Epidermal melanocyte (primary cell): ENCODE measurements around the gene ANO2.

ENCODE experiments used
- DNase-seq: peaks from one replicate; pipeline ENCODE4 v3.0.0; 2011; ENCODE audit warnings: low spot score; ENCODE audit not compliant: insufficient read length

The ANO2 gene

DNA sequence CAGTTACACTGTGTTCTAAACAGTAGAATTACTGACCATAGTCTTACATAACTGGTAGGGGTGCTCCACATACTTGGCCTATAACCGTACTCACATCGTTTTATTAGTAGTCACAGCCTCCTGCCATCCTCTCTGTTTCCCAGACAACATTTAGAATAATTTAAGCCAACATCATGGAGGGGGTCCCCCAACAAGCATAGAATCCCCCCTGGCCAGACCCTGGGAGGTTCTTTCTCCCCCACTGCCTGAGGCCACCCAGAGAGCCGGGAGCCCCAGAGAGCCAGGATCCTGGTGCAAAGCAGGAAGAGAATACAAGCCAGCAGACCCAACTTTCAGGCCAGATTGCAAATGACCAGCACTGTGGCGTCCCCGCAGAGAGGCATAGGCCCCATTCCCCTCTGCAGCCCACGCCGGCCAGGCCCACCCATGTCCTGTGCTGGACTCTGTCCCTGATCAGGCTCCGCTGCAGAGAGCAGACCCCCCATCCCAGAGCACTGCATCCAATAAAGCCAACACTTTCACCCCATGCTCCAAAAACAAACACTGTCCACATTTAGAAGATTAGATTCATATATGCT, 317.9 kb downstream of the ANO2 start:
- no peak for DNase-seq

DNA sequence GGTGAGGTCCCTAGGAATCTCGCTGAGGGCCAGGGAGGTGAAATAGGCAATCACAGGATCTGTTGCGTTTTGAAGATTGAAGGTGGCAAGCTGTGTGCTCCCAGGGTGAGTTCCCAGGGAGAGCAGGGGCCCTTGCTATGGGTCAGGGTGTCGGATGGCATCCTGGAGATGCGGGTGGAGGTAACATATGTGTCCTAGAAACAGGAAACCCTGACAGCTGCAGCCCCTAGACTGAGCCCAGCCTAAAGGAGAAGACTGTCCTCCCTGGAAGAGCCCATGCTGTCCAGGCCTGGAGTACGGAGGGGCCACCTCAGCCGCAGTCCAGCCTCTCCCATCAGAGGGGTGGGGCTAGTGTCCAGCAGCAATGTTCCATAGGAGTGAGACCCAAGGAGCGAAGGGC, 318.9 kb downstream of the ANO2 start:
- no peak for DNase-seq

DNA sequence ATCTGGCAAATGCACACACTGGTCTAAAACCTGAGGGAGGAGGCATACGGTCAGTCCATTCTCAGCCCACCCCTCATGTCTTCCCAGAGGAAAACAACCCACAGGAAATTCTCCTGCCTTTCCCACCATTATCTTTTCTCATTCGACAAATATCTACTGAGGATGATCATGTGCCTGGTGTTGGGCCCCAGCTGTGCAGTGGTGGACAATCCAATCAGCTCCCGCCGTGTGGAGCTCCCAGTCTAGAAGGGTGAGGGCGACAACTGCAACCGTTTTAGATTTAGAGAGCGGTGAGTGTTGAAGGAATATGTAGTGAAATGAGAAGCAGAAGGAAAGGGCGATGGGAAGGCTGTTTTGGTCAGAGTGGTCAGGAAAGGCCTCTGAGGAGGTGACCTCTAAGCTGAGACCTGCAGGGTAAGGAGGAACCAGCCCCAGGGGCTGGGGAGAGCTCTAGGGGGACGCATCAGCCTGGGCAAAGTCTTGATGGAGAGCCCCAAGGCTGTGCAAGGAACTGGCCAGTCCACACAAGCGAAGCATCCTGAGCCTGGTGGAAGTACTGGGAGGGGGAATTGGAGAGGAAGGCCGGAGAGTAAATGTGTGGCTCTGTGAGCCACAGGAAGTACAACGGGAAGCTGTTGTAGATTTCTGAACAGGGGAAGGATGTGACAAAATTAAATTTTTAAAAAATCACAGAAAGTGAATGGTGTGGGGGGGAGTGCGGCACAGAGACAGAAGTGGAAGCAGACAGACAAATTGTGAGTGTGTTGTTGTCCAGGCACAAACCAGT, 320.4 kb downstream of the ANO2 start:
- no peak for DNase-seq

GRCh38 chr12:5623411-5623810, 321.6 kb downstream of the ANO2 start:
- DNase-seq = no peak

- no peak for DNase-seq
Measured at GRCh38 chr12:5622280-5622679, 322.8 kb downstream of the ANO2 start.

- no peak for DNase-seq
Measured at GRCh38 chr12:5621329-5621728, 323.7 kb downstream of the ANO2 start.

GRCh38 chr12:5620896-5621295, 324.2 kb downstream of the ANO2 start:
- DNase-seq = no peak

- DNase-seq = no peak
Measured at GRCh38 chr12:5619628-5620027, 325.4 kb downstream of the ANO2 start.

- no peak for DNase-seq
Measured at GRCh38 chr12:5616854-5617253, 328.2 kb downstream of the ANO2 start.

DNA sequence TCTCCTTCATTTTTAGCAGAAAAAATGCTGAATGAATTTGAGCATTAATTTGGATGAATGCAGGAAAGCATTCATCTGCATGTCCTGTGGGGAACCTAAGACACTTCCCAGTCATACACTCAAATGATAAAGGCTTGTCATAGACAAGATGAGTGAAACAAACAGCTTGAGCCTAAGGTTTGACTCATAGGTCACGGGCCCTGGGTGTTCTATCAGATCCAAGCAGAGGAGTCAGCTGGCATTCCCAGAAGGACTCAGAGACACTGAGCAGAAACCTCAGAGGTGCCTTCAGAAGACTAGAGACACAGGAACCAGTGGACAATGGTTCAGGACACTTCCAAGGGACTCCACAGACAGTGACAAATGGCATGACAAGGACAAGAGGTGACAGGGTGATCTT, 329.3 kb downstream of the ANO2 start:
- DNase-seq = no peak

DNA sequence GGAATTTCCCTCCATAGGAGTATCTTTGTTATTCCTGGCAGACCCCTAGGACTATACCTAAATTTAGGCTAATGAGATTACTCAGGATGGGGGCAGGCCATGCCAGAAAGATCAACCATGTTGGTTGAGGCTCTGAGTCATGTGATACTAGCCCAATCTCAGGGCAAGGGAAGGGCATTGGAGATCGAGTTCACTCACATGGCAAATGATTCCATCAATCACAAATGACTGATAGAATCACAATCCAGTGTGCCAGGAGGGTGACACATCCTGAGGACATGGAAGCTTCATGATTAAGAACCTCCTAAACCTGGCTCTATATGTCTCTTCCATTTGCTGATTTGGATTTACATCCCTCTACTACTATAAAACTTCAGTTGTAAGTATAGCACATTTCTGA, 330.8 kb downstream of the ANO2 start:
- no peak for DNase-seq

DNA sequence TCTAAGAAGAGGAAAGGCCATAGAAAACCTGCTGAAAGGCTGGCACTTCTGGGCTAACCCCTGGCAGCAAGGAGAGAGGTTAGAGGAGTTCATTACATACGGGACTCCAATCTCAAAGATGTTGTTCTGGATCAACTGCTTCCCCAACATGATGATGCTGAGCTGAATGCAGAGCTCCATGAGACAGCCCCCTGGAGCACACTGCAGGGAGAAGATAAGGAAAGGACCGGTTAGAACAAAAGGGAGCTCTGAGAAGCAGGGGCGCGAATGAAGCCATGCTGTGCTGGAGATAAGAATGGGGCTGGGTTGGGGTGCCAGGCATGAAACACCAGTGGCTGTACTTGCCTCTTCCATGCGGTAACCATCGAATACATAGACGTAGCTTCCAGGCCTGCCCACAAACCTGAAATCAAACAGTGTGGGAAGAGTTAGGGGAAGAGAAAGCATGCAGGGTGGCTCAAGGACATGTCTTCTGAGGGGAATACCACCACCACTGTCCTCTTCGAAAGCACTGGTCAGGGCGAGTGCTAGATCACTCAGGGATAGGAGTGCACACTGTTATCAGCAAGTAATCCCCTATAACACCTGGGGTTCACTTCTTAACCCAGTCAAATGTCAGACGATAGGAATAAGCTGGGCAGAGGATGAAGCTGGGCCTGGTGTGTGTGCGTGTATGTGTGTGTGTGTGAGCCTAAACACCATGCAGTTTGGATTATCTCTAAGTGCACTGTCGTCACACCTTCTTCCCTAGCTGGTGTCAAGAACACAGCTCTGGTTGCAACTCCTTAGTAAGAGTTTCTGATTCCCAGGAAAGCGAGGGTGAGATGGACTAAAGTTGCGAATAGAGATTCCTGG, 332.3 kb downstream of the ANO2 start:
- no peak for DNase-seq

- DNase-seq = no peak
Measured at GRCh38 chr12:5611162-5611561, 333.9 kb downstream of the ANO2 start.

GRCh38 chr12:5599378-5599777, 345.7 kb downstream of the ANO2 start:
- DNase-seq = no peak

GRCh38 chr12:5593998-5594397, 351.1 kb downstream of the ANO2 start:
- DNase-seq = no peak

GRCh38 chr12:5593086-5593485, 352.0 kb downstream of the ANO2 start:
- no peak for DNase-seq

DNA sequence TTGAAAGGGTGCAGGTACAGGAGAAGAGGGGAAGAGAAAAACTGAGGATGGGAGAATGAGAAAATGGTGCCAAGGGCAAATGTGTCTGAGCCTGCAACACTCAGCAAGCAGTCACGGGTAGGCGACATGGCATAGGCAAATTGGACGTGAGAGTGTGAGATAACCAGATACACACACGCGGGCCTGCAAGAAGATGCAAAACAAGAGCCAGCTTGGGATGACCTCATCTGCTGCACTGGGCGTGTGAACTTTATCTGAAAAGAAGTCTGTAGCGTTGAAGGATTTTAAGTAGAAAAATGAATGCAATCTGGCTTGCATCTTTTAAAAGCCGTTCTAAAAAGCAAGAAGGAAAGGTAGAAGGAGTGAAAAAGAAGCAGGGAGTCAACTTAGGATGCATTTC, 352.7 kb downstream of the ANO2 start:
- no peak for DNase-seq

DNA sequence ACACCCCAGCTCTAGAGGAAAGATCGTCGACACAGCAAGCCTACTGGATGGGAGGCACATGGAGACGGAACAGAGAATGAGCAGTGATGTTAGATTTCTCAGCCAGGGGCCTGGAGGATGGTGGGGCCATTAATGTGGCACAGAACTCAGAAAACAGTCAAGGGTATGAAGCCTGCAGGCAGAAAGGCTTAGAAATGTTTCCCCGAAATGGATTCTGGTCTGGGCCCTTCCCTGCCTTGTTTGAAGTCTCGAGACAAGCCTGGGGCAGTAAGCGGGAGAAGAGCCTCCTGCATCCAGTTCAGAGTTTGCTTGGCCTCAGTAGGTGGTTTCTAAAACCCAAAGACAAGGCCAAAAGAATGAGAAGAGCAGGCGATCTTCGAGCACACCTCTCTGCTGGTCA, 354.7 kb downstream of the ANO2 start:
- DNase-seq = no peak

- no peak for DNase-seq
Measured at GRCh38 chr12:5589054-5589453, 356.0 kb downstream of the ANO2 start.

- no peak for DNase-seq
Measured at GRCh38 chr12:5588591-5588990, 356.5 kb downstream of the ANO2 start.

- no peak for DNase-seq
Measured at GRCh38 chr12:5588176-5588575, 356.9 kb downstream of the ANO2 start.

DNA sequence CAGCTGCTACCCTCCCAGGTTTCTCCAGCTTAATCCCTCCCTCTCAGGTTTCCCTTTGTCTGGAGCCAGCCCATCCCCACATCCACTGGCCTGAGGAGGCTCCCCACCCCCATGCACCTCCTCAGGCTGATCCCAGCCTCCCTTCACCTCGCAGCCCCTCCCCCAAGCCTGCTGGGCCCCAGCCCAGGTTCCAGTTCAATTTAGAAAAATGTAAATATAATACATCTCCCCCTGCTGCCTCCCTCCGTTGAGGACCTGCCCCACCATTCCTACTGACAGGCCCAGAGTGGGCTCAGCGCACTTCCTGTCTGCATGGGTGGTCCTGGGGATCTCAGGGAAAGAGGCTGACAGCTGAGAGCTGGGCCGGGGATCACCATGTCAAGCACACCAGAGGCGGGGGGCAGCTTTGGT, 357.3 kb downstream of the ANO2 start:
- DNase-seq = no peak
